IMR-90 (cell line): ENCODE measurements around the gene FOXD3. TPM values are rescaled to one million over a fixed set of nuclear protein-coding genes. Genes with fewer than 3 reads are reported as not detected.

Experiments
- ATAC-seq: fragments of 200-7000 bp; cut with Tn5 transposase; 2 replicates; pipeline ENCODE4 v1.9.1; 2020; ENCODE audit warnings: low read depth, mild to moderate bottlenecking, moderate library complexity
- BruUV-seq: library from RNA; stranded (reverse); fragments of 400-500 nt; replicated peaks from 2 replicates; lab custom pipeline; 2021; lab: Mats Ljungman, UMichigan
- CTCF ChIA-PET: fragments of 300-600 bp; formaldehyde crosslinking; extraction: SDS; loops from one replicate; lab custom pipeline; 2021; ENCODE audit warnings: antibody characterized with exemption; lab: Yijun Ruan, JAX
- POLR2A ChIA-PET: fragments of 300-600 bp; sonication (Branson Sonifier 250); formaldehyde crosslinking; loops from one replicate; lab custom pipeline; 2022; ENCODE audit warnings: antibody characterized with exemption; ENCODE audit not compliant: unreplicated experiment; lab: Charles Lee
- DNase-seq: peaks from one replicate; pipeline ENCODE4 v3.0.0; 2013
- H2AFZ ChIP-seq: replicated peaks from 2 replicates; pipeline ENCODE3; 2013; ENCODE audit warnings: low read length, mild to moderate bottlenecking; ENCODE audit not compliant: poor library complexity
- H2AK5ac ChIP-seq: 2 replicates; pipeline ENCODE4 v1.6.1; 2013; ENCODE audit warnings: low read depth, low read length, inconsistent platforms
- H2AK9ac ChIP-seq: replicated peaks from 2 replicates; pipeline ENCODE3; 2013; ENCODE audit warnings: mild to moderate bottlenecking, low read depth, low read length, moderate library complexity; ENCODE audit not compliant: poor library complexity
- H2BK120ac ChIP-seq: 2 replicates; pipeline ENCODE4 v1.6.1; 2013; ENCODE audit warnings: low read depth, low read length, inconsistent platforms
- H2BK15ac ChIP-seq: 3 replicates; pipeline ENCODE4 v1.6.1; 2013; ENCODE audit warnings: low read depth, low read length, inconsistent platforms
- H2BK20ac ChIP-seq: 2 replicates; pipeline ENCODE4 v1.6.1; 2013; ENCODE audit warnings: low read depth, mild to moderate bottlenecking, inconsistent platforms, low read length, moderate library complexity
- H2BK5ac ChIP-seq: 2 replicates; pipeline ENCODE4 v1.6.1; 2013; ENCODE audit warnings: mild to moderate bottlenecking, low read depth, low read length, inconsistent platforms; ENCODE audit not compliant: poor library complexity, severe bottlenecking
- H3K14ac ChIP-seq: replicated peaks from 2 replicates; pipeline ENCODE4 v1.6.1; 2013; ENCODE audit warnings: low read depth, low read length, inconsistent platforms
- H3K18ac ChIP-seq: 2 replicates; pipeline ENCODE4 v1.6.1; 2013; ENCODE audit warnings: low read depth, low read length, control low read depth
- H3K23ac ChIP-seq: 2 replicates; pipeline ENCODE4 v1.6.1; 2013; ENCODE audit warnings: low read depth, low read length, inconsistent platforms
- H3K27ac ChIP-seq: 2 replicates; pipeline ENCODE4 v1.5.1; 2013; ENCODE audit warnings: mild to moderate bottlenecking, control low read depth, low read length; ENCODE audit not compliant: insufficient read depth
- H3K27me3 ChIP-seq: 2 replicates; pipeline ENCODE4 v1.6.1; 2013; ENCODE audit warnings: low read length; ENCODE audit not compliant: control insufficient read depth, insufficient read depth
- H3K36me3 ChIP-seq: 2 replicates; pipeline ENCODE4 v1.6.1; 2013; ENCODE audit warnings: low read length, mixed read lengths; ENCODE audit not compliant: control insufficient read depth, insufficient read depth
- H3K4ac ChIP-seq: 2 replicates; pipeline ENCODE4 v1.6.1; 2013; ENCODE audit warnings: low read depth, low read length, inconsistent platforms
- H3K4me1 ChIP-seq: 2 replicates; pipeline ENCODE4 v1.6.1; 2013; ENCODE audit warnings: low read length, mixed read lengths; ENCODE audit not compliant: control insufficient read depth, insufficient read depth
- H3K4me2 ChIP-seq: 2 replicates; pipeline ENCODE4 v1.6.1; 2013; ENCODE audit warnings: low read depth, mild to moderate bottlenecking, control low read depth, low read length, moderate library complexity
- H3K4me3 ChIP-seq: 2 replicates; pipeline ENCODE4 v1.5.1; 2013; ENCODE audit warnings: low read depth, mild to moderate bottlenecking, control low read depth, low read length, moderate library complexity; ENCODE audit not compliant: insufficient read depth
- H3K56ac ChIP-seq: 2 replicates; pipeline ENCODE4 v1.6.1; 2013; ENCODE audit warnings: low read length, inconsistent platforms; ENCODE audit not compliant: insufficient read depth; ENCODE audit errors: extremely low read depth
- H3K79me1 ChIP-seq, 2 experiments: 2 replicates each; pipeline ENCODE4 v1.6.1; 2013; ENCODE audit warnings: low read length in 2 of 2, inconsistent platforms in 1 of 2, low read depth in 1 of 2
- H3K9ac ChIP-seq: 2 replicates; pipeline ENCODE4 v1.6.1; 2013; ENCODE audit warnings: low read depth, low read length, control low read depth
- H3K9me1 ChIP-seq: 2 replicates; pipeline ENCODE4 v1.6.1; 2013; ENCODE audit warnings: low read length, inconsistent platforms; ENCODE audit not compliant: insufficient read depth
- H3K9me3 ChIP-seq: 2 replicates; pipeline ENCODE4 v1.6.1; 2013; ENCODE audit warnings: low read length; ENCODE audit not compliant: control insufficient read depth, insufficient read depth
- H4K20me1 ChIP-seq: 2 replicates; pipeline ENCODE4 v1.6.1; 2013; ENCODE audit warnings: low read length, inconsistent platforms; ENCODE audit not compliant: insufficient read depth
- H4K5ac ChIP-seq: 2 replicates; pipeline ENCODE4 v1.6.1; 2013; ENCODE audit warnings: mild to moderate bottlenecking, low read depth, low read length, control low read depth
- H4K8ac ChIP-seq, 2 experiments: 2 replicates each; pipeline ENCODE4 v1.6.1; 2013; ENCODE audit warnings: low read depth in 2 of 2, low read length in 2 of 2, control low read depth in 1 of 2, inconsistent platforms in 1 of 2
- H4K91ac ChIP-seq: 2 replicates; pipeline ENCODE4 v1.6.1; 2013; ENCODE audit warnings: low read depth, low read length, inconsistent platforms; ENCODE audit not compliant: insufficient read depth
- BHLHE40 ChIP-seq: fragments of 150-350 bp; IDR thresholded peaks from 2 replicates; pipeline ENCODE4 v1.6.1; 2016; ENCODE audit warnings: mild to moderate bottlenecking, low read depth, low read length
- CEBPB ChIP-seq: IDR thresholded peaks from 2 replicates; pipeline ENCODE4 v1.6.1; 2012; ENCODE audit warnings: low read depth, low read length, improper control_type of control experiment
- CHD1 ChIP-seq: IDR thresholded peaks from 2 replicates; pipeline ENCODE4 v1.6.1; 2012; ENCODE audit warnings: low read depth, low read length, improper control_type of control experiment
- CTCF ChIP-seq: conservative IDR thresholded peaks from 2 replicates; pipeline ENCODE4 v1.5.1; 2012; ENCODE audit warnings: mild to moderate bottlenecking, low read depth, low read length, improper control_type of control experiment
- ELK1 ChIP-seq: fragments of 150-350 bp; IDR thresholded peaks from 2 replicates; pipeline ENCODE4 v1.6.1; 2016; ENCODE audit warnings: low read depth, mild to moderate bottlenecking, low read length, moderate library complexity, borderline replicate concordance
- FOS ChIP-seq: fragments of 150-350 bp; IDR thresholded peaks from 2 replicates; pipeline ENCODE4 v1.6.1; 2016; ENCODE audit warnings: low read depth, low read length
- MAFK ChIP-seq: IDR thresholded peaks from 2 replicates; pipeline ENCODE4 v1.6.1; 2012; ENCODE audit warnings: low read depth, low read length, improper control_type of control experiment
- MAZ ChIP-seq: IDR thresholded peaks from 2 replicates; pipeline ENCODE4 v1.6.1; 2012; ENCODE audit warnings: low read depth, mild to moderate bottlenecking, low read length, improper control_type of control experiment, moderate library complexity, borderline replicate concordance
- MXI1 ChIP-seq: IDR thresholded peaks from 2 replicates; pipeline ENCODE4 v1.6.1; 2012; ENCODE audit warnings: low read depth, mild to moderate bottlenecking, low read length, moderate library complexity, borderline replicate concordance
- NFE2L2 ChIP-seq: fragments of 150-350 bp; IDR thresholded peaks from 2 replicates; pipeline ENCODE4 v1.6.1; 2016; ENCODE audit warnings: low read depth, mild to moderate bottlenecking, low read length
- POLR2A ChIP-seq: IDR thresholded peaks from 2 replicates; pipeline ENCODE4 v1.6.1; 2012; ENCODE audit warnings: mild to moderate bottlenecking, low read depth, low read length
- RAD21 ChIP-seq: IDR thresholded peaks from 2 replicates; pipeline ENCODE4 v1.6.1; 2012; ENCODE audit warnings: low read length, improper control_type of control experiment
- RCOR1 ChIP-seq: IDR thresholded peaks from 2 replicates; pipeline ENCODE4 v1.6.1; 2012; ENCODE audit warnings: mild to moderate bottlenecking, low read length, improper control_type of control experiment; ENCODE audit not compliant: insufficient replicate concordance
- RFX5 ChIP-seq: IDR thresholded peaks from 2 replicates; pipeline ENCODE4 v1.8.0; 2012; ENCODE audit warnings: low read depth, mild to moderate bottlenecking, low read length, moderate library complexity
- SMC3 ChIP-seq: fragments of 150-350 bp; IDR thresholded peaks from 2 replicates; pipeline ENCODE4 v1.6.1; 2016; ENCODE audit warnings: low read depth, mild to moderate bottlenecking, antibody characterized with exemption, low read length, moderate library complexity
- USF2 ChIP-seq: fragments of 150-350 bp; IDR thresholded peaks from 2 replicates; pipeline ENCODE4 v1.6.1; 2017; ENCODE audit warnings: mild to moderate bottlenecking, antibody characterized with exemption, low read length, low read depth
- WGBS, 2 experiments: methylation state at CpG; one replicate each; pipeline versions ENCODE4 v1.1.5 to v1.1.7; 2013; ENCODE audit warnings: missing lambda C conversion rate in 2 of 2; ENCODE audit not compliant: insufficient read length in 1 of 2; ENCODE audit errors: extremely low coverage in 2 of 2; 5-methylcytosine and 5-hydroxymethylcytosine counted together
- dilution Hi-C: fragments of 300-500 bp; cut with HindIII; formaldehyde crosslinking; loops from one replicate; pipeline ENCODE4 v1.14.3; 2018; ENCODE audit warnings: low sequenced_read_pairs; ENCODE audit not compliant: unreplicated experiment
- in situ Hi-C: fragments of 300-500 bp; cut with MboI; formaldehyde crosslinking; loops from 3 replicates; pipeline ENCODE4 v1.14.3; 2019; ENCODE audit warnings: low sequenced_read_pairs, inconsistent platforms, mixed read lengths
- intact Hi-C: fragments of 100-400 bp; cut with micrococcal nuclease; formaldehyde crosslinking; loops from 2 replicates; pipeline ENCODE4 v1.10.0; 2022
- polyA plus RNA-seq, 3 experiments: library from polyadenylated mRNA; depleted of rRNA; stranded (reverse); fragments of >200 nt; gene quantifications; 2 replicates each; pipeline ENCODE4 v1.2.3, GENCODE V29; 2012; ENCODE audit warnings: low replicate concordance in 1 of 3
- total RNA-seq: library from RNA; depleted of rRNA; stranded (reverse); fragments of >200 nt; gene quantifications from 2 replicates; pipeline ENCODE4 v1.2.3, GENCODE V29; 2012

Gene FOXD3
- total and polyA plus RNA-seq, 2 of the 4 experiments (the other 2 are of a cell fraction), result not detected

GRCh38 chr1:63321785-63322113, 618 bp upstream of the FOXD3 start:
- WGBS, 2 experiments, result 0% methylated on average over 1 of the region's 12 CpGs; no CpG with 5 or more reads in 1 of the 2 experiments
- Histone ChIP-seq H2AK5ac (no peak overlapping the region), H3K9me3 (peaks cover 34% of the 10 kb centered on the region), H3K27ac (no peak overlapping the region), H2BK5ac (no peak overlapping the region), H3K79me1 (no peaks in the 10 kb centered on the region), H3K36me3 (no peaks in the 10 kb centered on the region), H4K91ac (no peak overlapping the region), H3K27me3 (peaks cover 91% of the 10 kb centered on the region), H4K20me1 (0 out of 2 replicates have a peak, but pooled peaks cover 5% of the 10 kb centered on the region), H3K4me3 (peak overlapping the region; percentile 48; the same call in 1 of the 2 replicates), H2BK15ac (no peak overlapping the region), H2BK120ac (no peak overlapping the region), H3K9ac (no peak overlapping the region), H3K9me1 (no peaks in the 10 kb centered on the region), H3K4me1 (no peaks in the 10 kb centered on the region; the same call in 1 of the 2 replicates), H3K18ac (no peak overlapping the region), H3K56ac (no peak overlapping the region), H3K4ac (no peak overlapping the region), H3K14ac (no peak overlapping the region), H2AFZ (no peak overlapping the region), H2BK20ac (no peak overlapping the region), H4K5ac (no peak overlapping the region), H4K8ac (no peak overlapping the region), H3K4me2 (peak overlapping the region; percentile 82), H3K23ac (no peak overlapping the region), H2AK9ac (no peak overlapping the region)
- dilution Hi-C loops (no loop called here), intact Hi-C loops (no loop called here), in situ Hi-C loops (loop anchor here (10.0 to 25.0 kb wide), 3 partner anchors 133 to 941 kb away; partner anchors contain the start of genes EFCAB7 and ITGB3BP)
- POLR2A ChIA-PET, result no interaction called here
- BruUV-seq, result no TSS peak
- TF ChIP-seq NFE2L2 (no peak), RFX5 (no peak), CEBPB (no peak), BHLHE40 (no peak), MAFK (no peak), ELK1 (no peak), USF2 (no peak), RAD21 (no peak), MAZ (no peak), RCOR1 (no peak), CTCF (no peak), MXI1 (no peak), POLR2A (no peak), FOS (no peak), CHD1 (no peak), SMC3 (no peak)
- CTCF ChIA-PET, result no interaction called here
- DNase-seq, result no peak
- ATAC-seq, result no peak
